Measurements from ENCODE around the gene PABPC3.
A peak's percentile ranks its signal among the peaks of the same experiment; 100 is the strongest.

The PABPC3 gene

GRCh38 chr13:25095851-25096453, at the start of gene PABPC3:
Gene PABPC3, plus strand, starts transcription at chr13:25096136. Its CDS starts 63 bp downstream, at chr13:25096199.
- DNase-seq (ENCODE audit: low spot score): no peak

- DNase-seq (ENCODE audit: low spot score): peak; percentile 38
Observed at GRCh38 chr13:25046274-25046984, 49.5 kb upstream of the PABPC3 start.

- DNase-seq (ENCODE audit: low spot score): peak; percentile 65
Observed at GRCh38 chr13:25046985-25047511, 48.9 kb upstream of the PABPC3 start.

- DNase-seq (ENCODE audit: low spot score): no peak
Observed at GRCh38 chr13:25051065-25051464, 44.9 kb upstream of the PABPC3 start.

- DNase-seq (ENCODE audit: low spot score): no peak
Observed at GRCh38 chr13:25059166-25059565, 36.8 kb upstream of the PABPC3 start.

- DNase-seq (ENCODE audit: low spot score): no peak
Observed at GRCh38 chr13:25059958-25060357, 36.0 kb upstream of the PABPC3 start.

GRCh38 chr13:25062479-25062878, 33.5 kb upstream of the PABPC3 start:
- no peak for DNase-seq (ENCODE audit: low spot score)

- no peak for DNase-seq (ENCODE audit: low spot score)
Observed at GRCh38 chr13:25064396-25064795, 31.5 kb upstream of the PABPC3 start.

GRCh38 chr13:25065974-25066770, 29.8 kb upstream of the PABPC3 start:
- no peak for DNase-seq (ENCODE audit: low spot score)

GRCh38 chr13:25067064-25067463, 28.9 kb upstream of the PABPC3 start:
- no peak for DNase-seq (ENCODE audit: low spot score)

GRCh38 chr13:25068810-25069209, 27.1 kb upstream of the PABPC3 start:
- no peak for DNase-seq (ENCODE audit: low spot score)

GRCh38 chr13:25069236-25069635, 26.7 kb upstream of the PABPC3 start:
- no peak for DNase-seq (ENCODE audit: low spot score)

GRCh38 chr13:25069911-25070310, 26.0 kb upstream of the PABPC3 start:
- no peak for DNase-seq (ENCODE audit: low spot score)

- no peak for DNase-seq (ENCODE audit: low spot score)
Observed at GRCh38 chr13:25080773-25081172, 15.2 kb upstream of the PABPC3 start.

GRCh38 chr13:25084096-25084495, 11.8 kb upstream of the PABPC3 start:
- DNase-seq (ENCODE audit: low spot score): no peak

GRCh38 chr13:25085125-25085742, 10.7 kb upstream of the PABPC3 start:
- DNase-seq (ENCODE audit: low spot score): peak; percentile 90

GRCh38 chr13:25088562-25089221, 7.2 kb upstream of the PABPC3 start:
- DNase-seq (ENCODE audit: low spot score): no peak

- no peak for DNase-seq (ENCODE audit: low spot score)
Observed at GRCh38 chr13:25097426-25097825, 1.5 kb downstream of the PABPC3 start.

GRCh38 chr13:25103711-25104110, 7.8 kb downstream of the PABPC3 start:
- DNase-seq (ENCODE audit: low spot score): no peak

GRCh38 chr13:25109341-25109740, 13.4 kb downstream of the PABPC3 start:
- no peak for DNase-seq (ENCODE audit: low spot score)

- DNase-seq (ENCODE audit: low spot score): no peak
Observed at GRCh38 chr13:25110956-25111584, 15.1 kb downstream of the PABPC3 start.
